K562 (cell line): Measurements from ENCODE around the gene DRC3. TPM values are rescaled to one million over a fixed set of nuclear protein-coding genes. Genes with fewer than 3 reads are reported as not detected.
A peak's percentile ranks its signal among the peaks of the same experiment; 100 is the strongest.

ENCODE experiments used
- ATAC-seq: fragments of 200-7000 bp; cut with Tn5 transposase; 3 replicates; pipeline ENCODE4 v1.9.1; 2020; ENCODE audit warnings: moderate library complexity
- BruUV-seq: library from RNA; stranded (reverse); fragments of 400-500 nt; replicated peaks from 2 replicates; lab custom pipeline; 2021; lab: Mats Ljungman, UMichigan
- CTCF ChIA-PET: fragments of 300-600 bp; formaldehyde crosslinking; extraction: SDS; loops from one replicate; lab custom pipeline; 2021; ENCODE audit warnings: low intra/inter-chr PET ratio; lab: Yijun Ruan, JAX
- POLR2A ChIA-PET: fragments of 300-600, 350-650 bp; sonication (Branson Sonifier 250); formaldehyde crosslinking; extraction: SDS; loops from one replicate; lab custom pipeline; 2021; ENCODE audit warnings: antibody characterized with exemption, inconsistent platforms; lab: Yijun Ruan, JAX
- DNase-seq, 4 experiments: peaks; one replicate each; pipeline versions ENCODE4 v3.0.0 to v3.0.0-alpha.2; 2011 to 2018; ENCODE audit warnings: low spot score in 3 of 4, mixed read lengths in 3 of 4; ENCODE audit errors: extremely low read depth in 1 of 4
- FAIRE-seq: peaks from 2 replicates; lab custom pipeline; 2011; peaks lifted over from hg19 to GRCh38; lab: Jason Lieb, UNC
- H2AFZ ChIP-seq: 2 replicates; pipeline ENCODE4 v1.6.0; 2011; ENCODE audit warnings: low read depth, low read length, control low read depth, inconsistent platforms
- H3K27ac ChIP-seq: fragments of 200-600 bp; 3 replicates; pipeline ENCODE4 v1.8.0; 2011; ENCODE audit warnings: low read depth, mild to moderate bottlenecking, control low read depth, inconsistent platforms, low read length, moderate library complexity, mixed read lengths; ENCODE audit errors: extremely low read depth
- H3K27me3 ChIP-seq, 2 experiments: fragments of 300-600 bp in 1 of 2; 2 replicates in 1 of 2; 3 replicates in 1 of 2; pipeline versions ENCODE4 v1.6.0 to v1.8.0; 2011; ENCODE audit warnings: inconsistent platforms in 2 of 2, low read length in 2 of 2, mild to moderate bottlenecking in 1 of 2, mixed read lengths in 1 of 2, moderate library complexity in 1 of 2; ENCODE audit not compliant: control insufficient read depth in 2 of 2, insufficient read depth in 2 of 2
- H3K36me3 ChIP-seq: fragments of 300-600 bp; 3 replicates; pipeline ENCODE4 v1.8.0; 2011; ENCODE audit warnings: mild to moderate bottlenecking, low read length, inconsistent platforms; ENCODE audit not compliant: control insufficient read depth, insufficient read depth
- H3K4me1 ChIP-seq, 2 experiments: fragments of 200-600 bp in 1 of 2; replicated peaks in 1 of 2; 2 replicates in 1 of 2; 3 replicates in 1 of 2; pipeline versions ENCODE4 v1.5.1 to v1.8.0; 2011; ENCODE audit warnings: inconsistent platforms in 2 of 2, low read length in 2 of 2, mild to moderate bottlenecking in 1 of 2, mixed read lengths in 1 of 2, moderate library complexity in 1 of 2; ENCODE audit not compliant: control insufficient read depth in 2 of 2, insufficient read depth in 2 of 2
- H3K4me2 ChIP-seq: 2 replicates; pipeline ENCODE4 v1.6.1; 2011; ENCODE audit warnings: low read length, control low read depth, inconsistent platforms, mixed read lengths; ENCODE audit not compliant: insufficient read depth
- H3K4me3 ChIP-seq: fragments of 200-600 bp; sonication (generic), shearing (Covaris generic); 2 replicates; pipeline ENCODE4 v1.5.1; 2016; ENCODE audit warnings: control low read depth, inconsistent platforms
- H3K79me2 ChIP-seq: fragments of 200-600 bp; 3 replicates; pipeline ENCODE4 v1.8.0; 2011; ENCODE audit warnings: low read length, inconsistent platforms; ENCODE audit not compliant: control insufficient read depth, insufficient read depth
- H3K9ac ChIP-seq, 2 experiments: 2 replicates each; pipeline versions ENCODE4 v1.6.0 to v1.6.1; 2011; ENCODE audit warnings: low read depth in 2 of 2, low read length in 2 of 2, control low read depth in 1 of 2, inconsistent platforms in 1 of 2, mild to moderate bottlenecking in 1 of 2, mixed read lengths in 1 of 2; ENCODE audit not compliant: insufficient read depth in 1 of 2
- H3K9me1 ChIP-seq: one replicate; pipeline ENCODE4 v1.6.0; 2011; ENCODE audit warnings: inconsistent platforms, mild to moderate bottlenecking, low read length, moderate library complexity; ENCODE audit not compliant: control insufficient read depth, insufficient read depth
- H3K9me3 ChIP-seq: replicated peaks from 2 replicates; pipeline ENCODE4 v1.5.1; 2011; ENCODE audit warnings: low read depth, low read length, inconsistent platforms; ENCODE audit not compliant: control insufficient read depth, insufficient read depth
- H4K20me1 ChIP-seq: replicated peaks from 2 replicates; pipeline ENCODE4 v1.6.1; 2011; ENCODE audit warnings: low read length, inconsistent platforms, mixed read lengths; ENCODE audit not compliant: control insufficient read depth, insufficient read depth
- ERF ChIP-seq: fragments of 450-650 bp; formaldehyde crosslinking; IDR thresholded peaks from 2 replicates; pipeline ENCODE4 v1.4.0; 2020; ENCODE audit warnings: mild to moderate bottlenecking, mixed read lengths
- NR3C1 ChIP-seq: sonication (generic); formaldehyde crosslinking; IDR thresholded peaks from 2 replicates; pipeline ENCODE4 v1.8.1; 2022; ENCODE audit warnings: missing genetic modification reagents
- RAD21 ChIP-seq, 2 experiments: fragments of 250-450 bp in 1 of 2; fragments of 450-650 bp in 1 of 2; sonication (Bioruptor Pico) in 1 of 2; formaldehyde crosslinking in 1 of 2; IDR thresholded peaks in 1 of 2; conservative IDR thresholded peaks in 1 of 2; 2 replicates each; pipeline versions ENCODE4 v1.4.0 to v1.8.0; 2020 to 2022; ENCODE audit warnings: mild to moderate bottlenecking in 2 of 2, moderate library complexity in 1 of 2
- RBM25 ChIP-seq: fragments of 200-400 bp; formaldehyde crosslinking; IDR thresholded peaks from 2 replicates; pipeline ENCODE4 v1.6.1; 2018; ENCODE audit warnings: low read length, low read depth, moderate library complexity; ENCODE audit not compliant: severe bottlenecking
- RCOR1 ChIP-seq, 2 experiments: IDR thresholded peaks; 2 replicates each; pipeline ENCODE4 v1.6.1; 2012; ENCODE audit warnings: low read depth in 2 of 2, low read length in 2 of 2, borderline replicate concordance in 1 of 2, improper control_type of control experiment in 1 of 2
- WGBS: fragments of 100-300 bp; shearing (Covaris generic); methylation state at CpG from one replicate; pipeline ENCODE4 v1.1.6; 2016; ENCODE audit warnings: low coverage, mixed read lengths; ENCODE audit not compliant: insufficient coverage; ENCODE audit errors: missing lambda C conversion rate; 5-methylcytosine and 5-hydroxymethylcytosine counted together
- in situ Hi-C: fragments of 300-500 bp; cut with MboI; formaldehyde crosslinking; loops from 4 replicates; pipeline ENCODE4 v1.15.0; 2018; ENCODE audit warnings: inconsistent platforms, mixed read lengths
- intact Hi-C: fragments of 100-400 bp; cut with micrococcal nuclease; formaldehyde crosslinking; loops from 2 replicates; pipeline ENCODE4 v1.14.2; 2022
- polyA plus RNA-seq, 8 experiments: library from polyadenylated mRNA; depleted of rRNA in 4 of 8; stranded (reverse) in 5 of 8; unstranded in 3 of 8; fragments of >200 nt; fragmentation: Nextera tagmentation in 2 of 8; fragmentation: Illumina TruSeq in 1 of 8; extraction: Ambion mirVana in 2 of 8; extraction: Trizol in 1 of 8; gene quantifications; 2 replicates each; pipeline versions ENCODE4 v1.2.1 to v1.2.3, GENCODE V29; 2011 to 2014; ENCODE audit warnings: inconsistent platforms in 1 of 8, missing spikeins in 1 of 8
- total RNA-seq, 7 experiments: library from RNA; depleted of rRNA in 6 of 7; stranded (reverse); fragments of >200 nt in 6 of 7; fragmentation: Illumina TruSeq in 2 of 7; extraction: Trizol in 2 of 7; gene quantifications; 2 replicates each; pipeline versions ENCODE4 v1.2.1 to v1.2.3, GENCODE V29; 2011 to 2021; ENCODE audit warnings: low replicate concordance in 1 of 7
- TF ChIP-seq, protein P1 (sequence below), 3 experiments: IDR thresholded peaks in 2 of 3; conservative IDR thresholded peaks in 1 of 3; 2 replicates each; pipeline ENCODE4 v1.5.1; 2011 to 2012; ENCODE audit warnings: low read length in 3 of 3, mild to moderate bottlenecking in 3 of 3, control low read depth in 2 of 3, improper control_type of control experiment in 1 of 3, inconsistent platforms in 1 of 3, low read depth in 1 of 3, mixed read lengths in 1 of 3, moderate library complexity in 1 of 3; ENCODE audit not compliant: insufficient read depth in 2 of 3

The DRC3 gene
- total and polyA plus RNA-seq, 9 of the 15 experiments (the other 6 are each of a cell fraction or from before 2014, with no cell fraction given), result 0.10 to 0.84 (median 0.30) TPM; not detected in 3

DNA sequence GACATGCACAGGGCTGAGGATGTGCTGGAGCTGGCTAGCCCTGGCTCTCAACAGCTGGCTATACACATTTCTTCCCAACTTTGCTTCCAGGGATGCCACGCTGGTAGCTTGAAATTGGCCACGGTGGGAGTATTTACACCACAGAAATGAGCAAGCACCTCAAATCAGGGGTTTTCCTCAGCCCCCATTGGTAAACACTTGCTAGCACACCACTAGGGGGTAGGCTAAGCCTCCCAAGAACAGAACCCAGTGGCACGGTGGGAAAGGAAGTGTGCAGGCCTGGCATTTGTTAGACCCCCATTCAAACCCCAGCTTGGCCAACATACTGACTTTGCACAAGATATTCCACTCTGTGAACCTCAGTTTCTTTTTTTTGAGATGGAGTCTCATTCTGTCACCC is 12.9 kb downstream of the DRC3 start (continued):
- TF ChIP-seq RAD21 (CRISPR knock-in tag; conservative IDR thresholded peaks at IDR 0.05 in 1 of 2, IDR thresholded peaks at IDR 0.05 in 1 of 2) (peak; percentile 12 to 45; a peak in 2 of 4 replicates), NR3C1 (CRISPR knock-in tag) (no peak), ERF (no peak)
- TF ChIP-seq, protein P1, sequence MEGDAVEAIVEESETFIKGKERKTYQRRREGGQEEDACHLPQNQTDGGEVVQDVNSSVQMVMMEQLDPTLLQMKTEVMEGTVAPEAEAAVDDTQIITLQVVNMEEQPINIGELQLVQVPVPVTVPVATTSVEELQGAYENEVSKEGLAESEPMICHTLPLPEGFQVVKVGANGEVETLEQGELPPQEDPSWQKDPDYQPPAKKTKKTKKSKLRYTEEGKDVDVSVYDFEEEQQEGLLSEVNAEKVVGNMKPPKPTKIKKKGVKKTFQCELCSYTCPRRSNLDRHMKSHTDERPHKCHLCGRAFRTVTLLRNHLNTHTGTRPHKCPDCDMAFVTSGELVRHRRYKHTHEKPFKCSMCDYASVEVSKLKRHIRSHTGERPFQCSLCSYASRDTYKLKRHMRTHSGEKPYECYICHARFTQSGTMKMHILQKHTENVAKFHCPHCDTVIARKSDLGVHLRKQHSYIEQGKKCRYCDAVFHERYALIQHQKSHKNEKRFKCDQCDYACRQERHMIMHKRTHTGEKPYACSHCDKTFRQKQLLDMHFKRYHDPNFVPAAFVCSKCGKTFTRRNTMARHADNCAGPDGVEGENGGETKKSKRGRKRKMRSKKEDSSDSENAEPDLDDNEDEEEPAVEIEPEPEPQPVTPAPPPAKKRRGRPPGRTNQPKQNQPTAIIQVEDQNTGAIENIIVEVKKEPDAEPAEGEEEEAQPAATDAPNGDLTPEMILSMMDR (IDR thresholded peaks at IDR 0.05 in 2 of 3, conservative IDR thresholded peaks at IDR 0.05 in 1 of 3; ENCODE audit: insufficient read depth in 2 of 3, low read depth in 1 of 3, low read length in 3 of 3), result peak; percentile 26 to 45 (median 45); a peak in 4 of 6 replicates

DNA sequence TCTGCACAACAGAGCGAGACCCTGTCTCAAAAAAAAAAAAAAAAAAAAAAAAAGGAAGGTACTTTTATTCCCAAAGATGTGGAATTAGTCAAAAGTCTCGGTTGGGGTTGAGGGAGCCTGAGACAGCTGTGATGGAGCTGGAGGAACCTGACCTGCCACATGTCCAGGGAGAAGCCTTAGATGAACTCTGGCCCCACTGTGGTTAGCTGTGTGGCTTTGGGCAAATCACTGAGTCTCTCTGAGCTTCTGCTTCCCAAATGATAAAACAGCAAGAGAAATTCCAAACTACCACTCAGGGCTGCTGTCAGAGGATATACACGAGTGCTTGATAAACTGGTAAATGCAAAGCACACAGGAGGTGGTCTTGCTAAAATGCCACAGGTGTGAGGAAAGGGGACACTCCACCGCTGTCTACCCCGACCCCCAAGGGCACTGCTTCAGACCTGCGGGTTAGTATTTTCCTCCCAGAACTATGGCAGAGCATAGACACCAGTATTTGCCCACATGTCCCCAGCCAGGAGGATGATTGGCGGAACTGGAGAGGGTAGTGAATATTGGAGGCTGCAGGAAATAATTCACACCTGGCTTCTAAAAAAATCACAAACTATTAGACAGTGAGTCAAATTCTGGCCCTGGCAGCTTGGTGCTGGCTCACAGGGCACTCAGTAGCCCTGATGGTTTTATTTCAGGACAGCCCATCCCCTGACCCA is 14.7 kb downstream of the DRC3 start:
- DNase-seq (no peak), ATAC-seq (no peak), FAIRE-seq (no peak)
- Histone ChIP-seq H2AFZ (no peak overlapping the region), H3K36me3 (no peaks in the 10 kb centered on the region), H3K27me3 (peaks cover 0 to 33% of the 10 kb centered on the region in 2 experiments; a peak in 2 of 5 replicates), H3K4me2 (no peak overlapping the region), H3K4me1 (no peaks in the 10 kb centered on the region; a peak in 2 of 5 replicates), H3K27ac (no peak overlapping the region), H3K4me3 (no peak overlapping the region), H3K9me3 (no peaks in the 10 kb centered on the region), H3K79me2 (no peaks in the 10 kb centered on the region), H4K20me1 (no peaks in the 10 kb centered on the region), H3K9me1 (no peaks in the 10 kb centered on the region), H3K9ac (no peak overlapping the region)
- CTCF ChIA-PET, result no interaction called here
- no TSS peak for BruUV-seq
- 8% methylated on average over 6 of the region's 7 CpGs for WGBS
- POLR2A ChIA-PET, result no interaction called here
- in situ Hi-C loops (no loop called here), intact Hi-C loops (loop anchor here (5.0 kb wide), 1 partner anchor 45 kb away; no protein-coding TSS in a partner anchor)
- TF ChIP-seq RBM25, result peak; percentile 3
- TF ChIP-seq RCOR1 (IDR thresholded peaks at IDR 0.05; ENCODE audit: borderline replicate concordance in 1 of 2, low read depth in 2 of 2, low read length in 2 of 2), result no peak
